Tibial nerve (tissue), 3 donors: ENCODE measurements around the gene VDAC1.

Source experiments
- POLR2A ChIP-seq, 2 donors: fragments of 450-650 bp; IDR thresholded peaks; one replicate each; pipeline ENCODE4 v1.6.1; 2017; ENCODE audit warnings: antibody characterized with exemption in 2 of 2, mild to moderate bottlenecking in 2 of 2, moderate library complexity in 2 of 2
- TF ChIP-seq, protein P1 (sequence below), 5 experiments: fragments of 200-600 bp in 3 of 5; fragments of 450-650 bp in 2 of 5; sonication (generic) in 3 of 5; IDR thresholded peaks; one replicate each; pipeline ENCODE4 v1.5.1; 2016 to 2019; ENCODE audit warnings: antibody characterized with exemption in 5 of 5, mild to moderate bottlenecking in 3 of 5, moderate library complexity in 2 of 5

DNA sequence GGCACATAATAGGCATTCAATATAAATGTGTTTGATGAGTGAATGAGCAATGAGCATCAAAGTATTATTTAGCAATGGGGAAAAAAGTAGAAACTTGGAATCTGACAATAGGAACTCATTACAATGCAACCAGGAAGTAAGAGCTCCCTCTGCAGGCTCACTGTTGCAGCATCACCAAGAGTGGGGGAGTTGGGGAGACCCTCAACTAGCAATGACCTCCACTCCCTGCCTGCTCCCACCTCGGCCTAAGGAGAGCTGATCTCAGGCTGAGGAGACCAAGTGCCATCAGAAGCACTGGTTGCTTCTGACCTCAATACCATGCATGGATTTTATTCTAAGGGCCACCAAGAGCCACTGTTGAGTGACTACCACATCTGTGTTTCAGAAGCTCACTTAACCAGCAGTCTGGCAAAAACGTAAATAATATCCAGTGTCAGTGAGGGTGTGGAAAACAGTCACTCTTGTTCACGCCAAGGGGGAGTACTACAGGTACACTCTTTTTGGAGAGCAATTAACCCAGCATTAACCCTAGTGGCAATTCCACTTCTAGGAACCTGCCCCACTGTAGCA is 8.0 kb downstream of the VDAC1 start:
- TF ChIP-seq, protein P1, sequence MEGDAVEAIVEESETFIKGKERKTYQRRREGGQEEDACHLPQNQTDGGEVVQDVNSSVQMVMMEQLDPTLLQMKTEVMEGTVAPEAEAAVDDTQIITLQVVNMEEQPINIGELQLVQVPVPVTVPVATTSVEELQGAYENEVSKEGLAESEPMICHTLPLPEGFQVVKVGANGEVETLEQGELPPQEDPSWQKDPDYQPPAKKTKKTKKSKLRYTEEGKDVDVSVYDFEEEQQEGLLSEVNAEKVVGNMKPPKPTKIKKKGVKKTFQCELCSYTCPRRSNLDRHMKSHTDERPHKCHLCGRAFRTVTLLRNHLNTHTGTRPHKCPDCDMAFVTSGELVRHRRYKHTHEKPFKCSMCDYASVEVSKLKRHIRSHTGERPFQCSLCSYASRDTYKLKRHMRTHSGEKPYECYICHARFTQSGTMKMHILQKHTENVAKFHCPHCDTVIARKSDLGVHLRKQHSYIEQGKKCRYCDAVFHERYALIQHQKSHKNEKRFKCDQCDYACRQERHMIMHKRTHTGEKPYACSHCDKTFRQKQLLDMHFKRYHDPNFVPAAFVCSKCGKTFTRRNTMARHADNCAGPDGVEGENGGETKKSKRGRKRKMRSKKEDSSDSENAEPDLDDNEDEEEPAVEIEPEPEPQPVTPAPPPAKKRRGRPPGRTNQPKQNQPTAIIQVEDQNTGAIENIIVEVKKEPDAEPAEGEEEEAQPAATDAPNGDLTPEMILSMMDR (IDR thresholded peaks at IDR 0.05): peak in 2 of 5 experiments; percentile 25 to 26
- TF ChIP-seq POLR2A (IDR thresholded peaks at IDR 0.05): no peak
